ENCODE measurements around the gene GULP1.

DNA sequence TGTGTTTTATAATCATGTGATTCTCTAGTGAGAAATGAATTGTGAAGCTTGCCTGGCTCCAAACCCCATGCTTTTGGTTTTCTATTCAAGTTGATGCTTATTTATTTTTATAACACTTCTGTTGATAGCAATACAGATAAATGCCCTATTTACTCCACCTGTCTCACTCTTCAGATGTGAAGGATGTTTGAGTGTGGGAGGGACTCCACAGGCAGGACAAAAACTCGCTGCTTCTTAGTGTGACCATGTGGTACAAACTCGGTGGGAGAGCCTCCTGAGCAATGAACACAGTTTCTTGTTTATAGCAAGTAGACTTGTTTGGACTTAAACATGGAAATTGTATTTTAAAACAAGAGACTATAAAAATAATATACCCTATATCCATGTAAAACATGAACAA is 219.7 kb downstream of the GULP1 start:
- TF ChIP-seq, protein P1, sequence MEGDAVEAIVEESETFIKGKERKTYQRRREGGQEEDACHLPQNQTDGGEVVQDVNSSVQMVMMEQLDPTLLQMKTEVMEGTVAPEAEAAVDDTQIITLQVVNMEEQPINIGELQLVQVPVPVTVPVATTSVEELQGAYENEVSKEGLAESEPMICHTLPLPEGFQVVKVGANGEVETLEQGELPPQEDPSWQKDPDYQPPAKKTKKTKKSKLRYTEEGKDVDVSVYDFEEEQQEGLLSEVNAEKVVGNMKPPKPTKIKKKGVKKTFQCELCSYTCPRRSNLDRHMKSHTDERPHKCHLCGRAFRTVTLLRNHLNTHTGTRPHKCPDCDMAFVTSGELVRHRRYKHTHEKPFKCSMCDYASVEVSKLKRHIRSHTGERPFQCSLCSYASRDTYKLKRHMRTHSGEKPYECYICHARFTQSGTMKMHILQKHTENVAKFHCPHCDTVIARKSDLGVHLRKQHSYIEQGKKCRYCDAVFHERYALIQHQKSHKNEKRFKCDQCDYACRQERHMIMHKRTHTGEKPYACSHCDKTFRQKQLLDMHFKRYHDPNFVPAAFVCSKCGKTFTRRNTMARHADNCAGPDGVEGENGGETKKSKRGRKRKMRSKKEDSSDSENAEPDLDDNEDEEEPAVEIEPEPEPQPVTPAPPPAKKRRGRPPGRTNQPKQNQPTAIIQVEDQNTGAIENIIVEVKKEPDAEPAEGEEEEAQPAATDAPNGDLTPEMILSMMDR (IDR thresholded peaks at IDR 0.05; ENCODE audit: insufficient read depth, low read depth, low read length): no peak
- TF ChIP-seq EZH2 (IDR thresholded peaks at IDR 0.05; ENCODE audit: insufficient read depth, low read length): no peak

Data from astrocyte (in vitro differentiated cells and primary cell).